OCI-M1 (cell line): Measurements from ENCODE around the gene ETF1.
A peak's percentile ranks its signal among the peaks of the same experiment; 100 is the strongest.

ENCODE experiments used
- DNase-seq: peaks from one replicate; lab custom pipeline; 2025; lab: John Stamatoyannopoulos, UW

The ETF1 gene

DNA sequence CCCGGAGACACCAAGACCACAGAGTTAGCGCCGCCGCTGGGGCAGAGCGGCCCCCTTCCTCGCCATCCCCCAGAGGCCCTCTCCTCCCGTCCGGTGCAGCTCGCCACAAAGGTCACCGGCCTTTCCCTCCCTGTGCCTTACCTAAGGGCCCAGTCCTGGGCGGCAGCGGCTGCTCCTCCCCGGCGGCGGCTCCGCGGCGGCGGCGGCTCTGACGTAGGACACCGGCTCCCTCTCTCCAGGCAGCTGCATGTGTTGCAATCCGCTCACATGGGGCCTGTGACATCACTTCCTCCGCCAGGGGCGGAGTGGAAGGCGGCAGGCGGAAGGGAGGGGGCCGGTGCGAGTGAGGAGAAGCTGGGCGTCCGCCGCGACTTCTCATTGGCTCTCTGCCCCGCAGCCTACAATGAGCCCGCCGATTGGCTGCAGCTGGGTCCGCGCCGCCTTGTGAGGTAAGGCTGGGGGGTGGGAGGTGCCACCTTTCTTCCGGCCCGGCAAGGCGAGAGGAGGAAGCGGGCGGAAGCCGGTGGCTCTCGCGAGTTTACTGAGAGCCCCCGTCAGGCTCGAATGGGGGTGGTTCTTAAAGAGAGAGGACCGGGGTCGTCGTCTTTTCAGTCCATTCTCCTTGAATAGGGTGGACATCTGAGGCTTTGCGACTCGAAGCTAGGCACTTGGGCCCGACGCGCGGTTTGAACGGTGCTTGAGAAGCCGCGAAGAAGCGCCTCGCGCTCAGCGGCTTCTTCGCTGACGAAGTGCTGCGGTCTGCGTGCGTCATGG lies at the start of gene ETF1:
Gene ETF1, minus strand, starts transcription at position 281 of the 774 bp plus-strand sequence. CDS start 318 bp downstream, outside the sequence.
- DNase-seq: peak; percentile 99

DNA sequence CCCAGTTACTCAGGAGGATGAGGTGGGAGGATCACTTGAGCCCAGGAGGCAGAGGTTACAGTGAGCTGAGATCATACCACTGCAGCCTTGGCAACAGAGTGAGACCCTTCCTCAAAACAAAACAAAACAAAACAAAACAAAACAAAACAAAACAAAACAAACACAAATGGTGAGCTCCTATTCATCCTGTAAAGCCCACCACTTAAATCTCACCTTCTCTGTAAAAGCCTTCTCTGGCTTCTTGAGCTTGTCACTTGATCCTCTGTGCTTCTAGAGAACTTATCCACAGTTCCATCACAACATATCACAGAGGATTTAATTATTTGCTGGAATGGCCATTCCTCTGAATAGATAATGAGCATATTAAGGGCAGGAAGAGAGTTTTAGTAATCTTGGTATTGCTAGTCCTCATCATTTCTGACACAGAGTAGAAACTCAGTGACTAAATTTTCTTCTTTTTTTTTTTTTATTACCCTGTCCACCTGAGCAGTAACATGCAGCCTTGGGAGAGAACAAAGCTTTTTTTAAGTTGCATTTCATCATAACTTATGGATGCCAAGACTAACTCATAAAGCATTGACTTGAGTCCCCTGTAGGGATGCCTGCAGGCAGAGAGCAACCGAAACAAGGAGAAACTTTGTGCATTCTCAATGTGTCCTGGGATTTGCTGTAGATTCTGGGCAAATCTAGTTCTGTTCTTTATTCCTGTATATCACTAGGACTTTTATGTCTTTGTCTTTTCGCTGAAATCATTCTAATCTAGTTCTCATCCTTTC lies 45.2 kb upstream of the ETF1 start:
- DNase-seq: no peak

DNA sequence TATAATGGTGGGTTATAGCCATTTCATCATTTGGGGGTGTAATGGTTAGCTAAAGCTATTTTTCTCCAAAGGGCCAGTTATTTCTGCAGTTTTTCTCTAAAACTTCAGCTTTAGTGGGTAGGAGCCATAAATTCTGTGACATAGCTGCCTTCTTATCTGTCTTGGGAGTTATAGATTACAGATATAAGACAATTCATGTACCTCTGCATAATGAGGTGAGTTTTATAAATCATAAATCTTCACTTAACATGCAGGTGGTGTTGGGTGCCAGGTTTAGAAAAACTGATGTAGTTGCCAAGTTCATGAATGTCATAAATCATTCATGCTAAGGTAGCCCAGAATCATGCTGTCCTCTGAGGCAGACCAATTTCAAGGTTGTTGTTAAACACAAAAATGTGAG lies 42.1 kb upstream of the ETF1 start:
- DNase-seq: no peak

DNA sequence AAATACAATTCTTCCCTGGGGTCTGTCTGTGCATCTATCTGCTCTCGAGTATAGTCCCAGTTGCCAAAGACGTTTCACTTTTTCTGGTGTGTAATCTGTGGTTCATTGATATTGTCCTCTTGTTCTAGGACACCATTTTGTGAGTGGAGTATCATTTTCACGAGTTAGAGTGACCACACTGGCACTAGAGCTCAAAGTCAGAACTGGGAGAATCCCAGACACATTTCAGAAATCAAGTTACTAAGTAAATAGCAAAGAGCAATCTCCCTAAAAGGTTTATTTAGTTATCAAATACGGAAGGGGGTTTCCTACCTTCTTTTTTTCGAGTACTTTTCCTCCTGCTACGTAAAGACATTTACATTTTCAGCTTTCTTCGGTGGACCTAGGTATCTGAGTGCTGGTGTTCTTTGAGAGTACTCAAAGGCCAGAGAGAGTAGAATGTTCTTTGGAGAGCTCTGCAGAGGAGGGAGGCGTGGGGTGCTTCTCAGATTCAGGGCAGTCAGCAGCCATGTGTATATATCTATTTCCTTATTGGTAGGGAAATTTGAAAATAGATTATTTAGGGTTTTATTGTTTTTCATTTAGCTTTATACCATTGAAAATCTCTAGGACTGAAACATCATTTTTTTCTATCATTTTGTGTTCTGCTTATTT lies 41.1 kb upstream of the ETF1 start:
- no peak for DNase-seq

DNA sequence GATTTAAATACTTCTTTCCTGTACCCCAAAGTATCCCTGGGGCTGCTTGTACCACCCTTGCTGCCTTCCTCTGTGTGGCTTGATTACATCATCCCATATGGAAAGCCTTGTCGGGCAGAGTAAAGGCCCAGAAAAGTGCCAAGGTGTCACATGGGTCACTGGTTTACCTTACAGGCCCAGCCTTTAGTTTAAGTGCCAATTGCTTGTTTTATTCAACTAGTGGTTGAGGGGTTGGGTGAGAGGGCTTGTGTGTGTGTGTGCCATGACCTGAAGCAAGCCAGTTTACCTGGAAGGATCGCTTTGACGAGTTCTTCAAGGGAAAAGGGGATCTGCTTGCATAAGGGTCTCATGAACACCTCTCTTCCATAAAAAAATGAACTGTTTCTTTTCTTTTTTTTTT lies 39.9 kb upstream of the ETF1 start:
- no peak for DNase-seq

DNA sequence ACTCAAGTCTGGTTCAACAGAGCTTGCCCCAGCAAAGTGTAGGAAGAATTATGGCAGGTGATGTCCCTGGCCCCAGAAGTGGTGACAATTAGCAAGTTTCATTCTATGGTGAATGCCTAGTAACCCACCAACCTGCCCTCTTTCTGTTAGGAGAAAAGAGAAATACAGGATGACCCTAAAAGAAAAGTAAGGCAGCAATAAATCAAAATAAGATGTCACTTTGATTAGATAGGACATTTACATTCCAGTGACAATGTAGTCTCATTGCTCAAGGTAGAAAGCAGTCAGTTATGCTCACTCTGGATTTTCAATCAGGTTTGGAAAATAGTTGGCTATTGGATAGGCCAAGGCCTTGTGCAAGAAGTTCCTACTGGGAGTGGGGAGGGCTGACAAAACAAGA lies 37.7 kb upstream of the ETF1 start:
- DNase-seq: no peak

DNA sequence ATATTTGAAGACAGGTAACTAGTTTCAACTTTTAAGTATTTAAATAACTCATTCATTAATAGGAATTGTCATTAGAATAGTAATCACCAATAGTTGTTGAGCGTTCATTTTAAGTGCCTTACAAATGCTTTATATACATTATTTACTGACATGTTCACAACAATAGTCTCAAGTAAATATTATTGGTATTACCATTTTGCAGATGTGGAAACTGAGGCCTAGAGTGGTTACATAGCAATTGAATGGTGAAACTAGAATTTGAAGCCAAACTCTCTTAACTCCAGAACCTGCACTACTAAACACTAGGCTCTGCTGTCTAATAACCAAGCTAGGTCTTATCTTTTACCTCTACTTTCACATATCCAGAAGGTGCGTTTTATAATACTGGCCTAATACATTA lies 37.0 kb upstream of the ETF1 start:
- no peak for DNase-seq

DNA sequence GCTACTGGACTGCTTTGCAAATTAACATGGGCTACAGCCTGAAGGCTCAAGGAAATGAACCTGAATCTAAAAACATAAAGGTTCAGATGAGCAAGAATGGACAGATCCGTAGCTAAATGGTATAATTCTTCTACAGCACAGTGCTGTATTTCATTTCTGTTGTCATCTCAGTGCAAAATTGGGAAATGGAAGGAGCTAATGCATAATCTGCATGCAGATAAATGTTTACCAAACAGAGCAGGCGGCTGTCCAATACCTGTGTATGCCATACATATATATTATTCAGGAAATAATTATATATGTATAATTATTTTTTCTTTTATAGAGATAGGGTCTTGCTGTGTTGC lies 36.5 kb upstream of the ETF1 start:
- DNase-seq: no peak

DNA sequence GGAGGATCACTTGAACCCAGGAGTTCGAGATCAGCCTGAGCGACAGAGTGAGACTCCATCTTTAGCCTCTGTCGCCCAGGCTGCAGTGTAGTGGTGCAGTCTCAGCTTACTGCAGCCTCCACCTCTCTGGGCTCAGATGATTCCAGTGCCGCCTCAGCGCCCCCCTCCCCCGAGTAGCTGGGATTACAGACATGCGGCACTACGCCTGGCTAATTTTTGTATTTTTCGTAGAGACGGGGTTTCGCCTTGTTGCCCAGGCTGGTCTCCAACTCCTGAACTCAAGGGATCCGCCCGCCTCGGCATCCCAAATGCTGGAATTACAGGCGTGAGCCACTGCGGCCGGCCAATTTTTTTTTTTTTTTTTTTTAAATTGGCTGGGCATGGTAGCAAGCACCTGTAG lies 34.4 kb upstream of the ETF1 start:
- DNase-seq: no peak

DNA sequence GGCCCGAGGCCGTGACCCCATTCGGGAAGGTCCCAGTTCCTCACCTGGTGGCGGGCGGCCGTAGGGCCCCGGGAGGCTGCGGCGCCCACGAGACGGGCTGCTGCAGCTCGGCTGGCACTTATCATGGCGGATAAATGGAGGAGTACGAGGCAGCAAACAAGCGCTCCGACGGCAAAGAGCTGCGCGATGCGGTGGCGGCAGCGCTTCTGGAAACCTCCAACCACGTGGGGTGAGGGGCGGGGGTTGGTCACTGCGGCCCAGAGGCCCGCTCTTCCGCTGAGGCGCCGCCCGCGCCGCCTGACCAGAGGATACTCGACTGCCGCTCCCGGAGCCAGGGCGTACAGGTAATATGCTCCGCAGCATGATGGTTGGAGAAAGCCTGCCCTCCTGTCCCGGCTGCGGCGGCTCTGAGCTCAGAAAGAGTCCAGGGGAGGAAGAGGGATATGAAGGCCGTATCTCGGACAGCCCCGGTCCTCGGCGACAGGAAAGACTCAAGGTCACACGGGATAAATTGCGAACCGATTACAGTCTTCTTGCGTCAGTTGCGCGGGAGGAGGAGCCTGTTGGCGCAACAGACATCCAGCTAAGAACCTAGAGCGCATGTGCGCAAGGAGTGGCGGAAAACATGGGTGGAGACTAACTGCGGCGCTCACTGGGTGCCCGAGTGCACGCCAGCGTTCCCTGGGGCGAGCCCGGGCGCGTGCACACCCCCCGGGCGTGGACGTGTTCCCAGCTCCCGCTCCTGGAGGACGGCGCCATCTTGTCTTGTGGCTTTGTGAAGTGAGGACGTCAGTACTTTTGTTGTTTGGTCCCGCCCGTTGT lies 32.4 kb upstream of the ETF1 start, which contains the start of gene HSPA9:
Gene HSPA9, minus strand, starts transcription at position 208 of the 822 bp plus-strand sequence. Its CDS starts 83 bp downstream, at position 125.
- DNase-seq: peak; percentile 99

DNA sequence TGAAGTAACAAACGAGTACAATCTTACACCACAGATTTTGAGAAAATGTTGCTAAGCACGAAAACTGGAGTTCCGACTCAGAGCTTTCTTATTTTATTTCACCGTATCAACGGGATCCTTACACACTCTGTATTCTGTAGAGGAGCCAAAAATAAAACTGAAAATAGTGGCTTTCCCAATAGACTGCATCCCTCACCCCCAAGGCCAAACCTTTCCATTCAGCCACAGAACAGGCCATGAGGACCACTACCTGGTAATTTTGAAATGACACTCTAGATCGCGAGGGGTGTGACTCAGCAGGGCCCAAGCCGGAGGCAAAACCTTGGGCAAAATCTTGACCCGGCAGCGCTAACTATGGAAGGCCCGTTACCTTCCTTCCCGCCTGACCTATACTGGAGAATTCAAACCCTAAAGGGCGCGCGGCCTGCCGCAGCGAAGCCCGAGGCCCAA lies 31.7 kb upstream of the ETF1 start:
- no peak for DNase-seq

DNA sequence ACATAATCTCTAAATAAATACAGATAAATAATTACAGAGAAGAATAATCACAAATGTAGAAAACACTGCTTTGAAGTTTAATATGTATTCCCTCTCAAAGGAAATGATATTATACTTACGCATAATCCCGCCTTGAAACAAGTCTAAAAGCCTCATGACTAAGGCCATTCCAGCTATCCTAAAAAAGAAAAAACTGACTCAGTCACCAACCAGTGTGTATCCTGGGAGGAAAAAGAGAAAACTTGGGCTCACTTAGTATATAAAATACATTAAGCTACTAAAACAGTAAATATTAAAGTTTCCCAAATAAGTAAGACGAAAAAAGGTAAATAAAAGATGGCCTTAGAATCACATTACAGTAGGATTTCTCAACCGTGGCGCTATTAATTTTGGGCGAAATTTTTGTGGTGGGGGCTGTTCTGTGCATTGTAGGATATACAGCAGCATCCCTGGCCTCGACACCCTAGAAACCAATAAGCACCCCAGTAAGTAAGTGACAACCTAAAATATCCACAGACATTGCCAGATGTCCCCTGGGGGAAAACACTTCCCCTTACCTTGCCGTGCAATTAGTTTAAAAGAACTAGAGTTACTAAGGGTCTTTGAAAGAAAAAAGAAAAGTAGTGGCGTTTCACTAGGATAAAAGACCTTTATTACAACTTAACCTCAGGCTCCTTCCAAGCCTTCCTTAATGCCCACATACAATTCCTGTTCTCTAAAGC lies 31.1 kb upstream of the ETF1 start:
- no peak for DNase-seq

DNA sequence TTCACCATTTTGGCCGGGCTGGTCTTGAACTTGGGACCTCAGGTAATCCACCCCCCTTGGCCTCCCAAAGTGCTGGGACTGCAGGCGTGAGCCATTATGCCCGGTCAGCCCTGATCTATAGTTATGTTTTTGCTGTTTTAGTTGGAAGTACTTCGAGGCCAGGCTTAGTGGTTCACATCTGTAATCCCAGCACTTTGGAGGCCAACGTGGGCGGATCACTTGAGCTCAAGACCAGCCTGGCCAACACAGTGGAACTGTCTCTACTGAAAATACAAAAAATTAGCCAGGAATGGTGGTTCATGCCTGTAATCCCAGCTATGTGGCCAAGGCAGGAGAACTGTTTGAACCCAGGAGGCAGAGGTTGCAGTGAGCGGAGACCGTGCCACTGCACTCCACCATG lies 30.2 kb upstream of the ETF1 start:
- DNase-seq: no peak

DNA sequence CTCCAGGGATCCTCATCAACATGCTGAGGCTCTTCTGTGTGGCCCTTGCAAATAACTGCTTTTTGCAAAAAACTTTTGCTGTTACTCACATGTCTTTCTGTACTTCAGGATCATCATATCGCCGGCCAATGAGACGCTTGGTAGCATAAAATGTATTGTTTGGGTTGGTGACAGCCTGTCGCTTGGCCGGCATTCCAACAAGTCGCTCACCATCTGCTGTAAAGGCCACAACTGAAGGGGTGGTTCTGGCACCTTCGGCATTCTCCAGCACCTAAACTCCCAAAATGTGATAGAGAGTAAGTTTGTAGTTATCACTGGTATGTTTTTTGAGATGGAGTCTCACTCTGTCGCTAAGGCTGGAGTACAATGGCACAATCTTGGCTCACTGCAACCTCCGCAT lies 27.8 kb upstream of the ETF1 start:
- DNase-seq: no peak

DNA sequence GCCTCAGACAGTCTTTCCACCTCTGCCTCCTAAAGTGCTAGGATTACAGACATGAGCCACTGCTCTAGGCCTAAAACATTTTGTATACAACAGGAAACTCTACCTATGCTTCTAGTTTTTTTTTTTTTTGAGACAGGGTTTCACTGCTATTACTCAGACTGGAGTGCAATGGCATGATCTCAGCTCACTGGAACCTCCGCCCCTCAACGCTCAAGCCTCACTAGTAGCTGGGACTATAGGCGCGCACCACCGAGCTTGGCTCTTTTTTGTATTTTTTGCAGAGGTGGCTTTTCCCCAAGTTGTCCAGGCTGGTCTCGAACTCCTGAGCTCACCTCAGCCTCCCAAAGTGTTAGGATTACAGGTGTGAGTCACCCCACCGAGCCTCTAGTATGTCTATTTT lies 26.7 kb upstream of the ETF1 start:
- no peak for DNase-seq

DNA sequence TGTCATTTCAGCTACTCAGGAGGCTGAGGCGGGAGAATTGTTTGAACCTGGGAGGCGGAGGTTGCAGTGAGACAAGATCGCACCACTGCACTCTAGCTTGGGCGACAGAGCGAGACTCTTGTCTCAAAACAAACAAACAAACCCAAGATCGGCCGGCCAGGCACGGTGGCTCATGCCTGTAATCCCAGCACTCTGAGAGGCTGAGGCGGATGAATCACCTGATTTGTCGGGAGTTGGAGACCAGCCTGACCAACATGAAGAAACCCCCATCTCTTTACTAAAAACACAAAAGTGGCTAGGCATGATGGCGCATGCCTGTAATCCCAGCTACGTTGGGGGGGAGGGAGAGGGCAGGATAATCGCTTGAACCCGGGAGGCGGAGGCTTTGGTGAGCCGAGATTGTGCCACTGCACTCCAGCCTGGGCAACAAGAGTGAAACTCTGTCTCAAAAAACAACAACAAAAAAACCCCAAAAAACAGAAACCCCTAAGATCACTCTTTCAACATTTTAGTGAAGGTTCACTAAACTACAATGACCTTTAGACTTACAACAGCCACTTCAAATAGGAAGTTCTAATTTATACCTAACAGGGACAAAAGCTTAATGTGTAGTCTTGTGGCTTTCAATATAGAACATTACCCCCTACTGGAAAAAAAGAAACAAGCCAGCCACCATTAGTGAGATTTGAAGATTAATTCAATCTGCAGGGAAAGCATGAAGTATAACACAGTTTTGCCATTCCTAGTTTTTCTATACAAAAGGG lies 25.2 kb upstream of the ETF1 start:
- no peak for DNase-seq

DNA sequence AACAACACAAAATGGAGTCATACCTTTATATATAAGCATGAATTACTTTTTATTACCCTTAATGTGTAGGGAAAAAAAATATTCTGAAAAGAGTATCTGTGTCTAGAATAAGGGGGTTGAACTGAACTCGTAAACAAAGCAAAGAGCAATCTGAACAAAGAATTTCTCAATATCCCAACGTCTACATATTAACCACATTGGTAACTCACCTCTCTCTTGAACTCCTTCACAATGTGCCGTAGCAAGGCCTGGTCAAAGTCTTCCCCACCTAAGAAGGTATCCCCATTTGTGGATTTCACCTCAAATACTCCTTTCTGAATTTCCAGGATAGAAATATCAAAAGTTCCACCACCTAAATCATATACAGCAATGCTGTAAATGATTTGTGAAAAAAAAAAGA lies 23.8 kb upstream of the ETF1 start:
- DNase-seq: no peak

DNA sequence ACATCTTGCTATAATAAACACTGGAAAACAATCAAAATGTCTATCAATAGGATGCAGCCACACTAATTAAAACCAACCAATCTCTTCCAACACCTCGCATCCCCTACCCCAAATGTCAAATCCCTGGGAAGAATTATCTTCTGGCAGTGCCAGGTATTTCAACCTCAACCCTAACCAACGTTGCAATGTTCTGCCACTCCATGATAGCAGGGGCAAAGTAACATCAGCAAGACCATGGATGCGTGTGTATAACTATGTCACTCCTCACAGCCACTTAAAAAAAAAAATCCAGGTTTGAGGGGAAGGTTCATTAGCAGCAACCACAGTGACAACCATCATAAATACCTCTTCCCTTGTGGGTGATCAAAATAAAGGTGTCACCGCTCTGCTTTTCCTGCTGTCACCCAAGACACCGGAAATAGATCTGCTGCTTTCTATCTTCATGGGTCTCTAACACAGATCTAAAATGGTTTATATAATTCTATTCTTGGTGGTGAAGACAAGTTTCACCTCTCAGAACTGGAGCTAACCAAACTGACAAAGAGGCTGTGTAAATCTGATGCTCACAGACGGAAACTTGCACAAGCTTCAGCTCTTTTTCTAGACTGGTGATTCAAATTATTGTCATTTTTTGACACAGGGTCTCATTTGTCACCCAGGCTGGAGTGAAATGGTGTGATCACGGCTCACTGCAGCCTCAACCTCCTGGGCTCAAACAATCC lies 22.2 kb upstream of the ETF1 start:
- DNase-seq: no peak

DNA sequence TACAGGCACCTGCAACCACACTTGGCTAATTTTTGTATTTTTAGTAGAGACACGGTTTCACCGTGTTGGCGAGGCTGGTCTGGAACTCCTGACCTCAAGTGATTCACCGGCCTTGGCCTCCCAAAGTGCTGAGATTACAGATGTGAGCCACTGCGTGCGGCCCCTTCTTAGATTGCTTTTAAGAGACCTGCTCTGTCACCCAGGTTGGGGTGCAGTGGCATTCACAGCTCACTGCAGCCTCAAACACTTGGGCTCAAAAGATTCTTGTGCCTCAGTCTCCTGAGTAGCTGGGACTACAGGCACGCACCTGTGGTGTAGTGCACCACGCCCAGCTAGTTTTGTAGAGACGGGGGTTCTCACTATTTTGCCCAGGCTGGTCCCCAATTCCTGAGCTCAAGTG lies 21.2 kb upstream of the ETF1 start:
- no peak for DNase-seq
